EL (cell line): Measurements from ENCODE around the gene HEXD.

Experiments
- DNase-seq: peaks from one replicate; pipeline ENCODE4 v3.0.0-alpha.2; 2016

HEXD gene

DNA sequence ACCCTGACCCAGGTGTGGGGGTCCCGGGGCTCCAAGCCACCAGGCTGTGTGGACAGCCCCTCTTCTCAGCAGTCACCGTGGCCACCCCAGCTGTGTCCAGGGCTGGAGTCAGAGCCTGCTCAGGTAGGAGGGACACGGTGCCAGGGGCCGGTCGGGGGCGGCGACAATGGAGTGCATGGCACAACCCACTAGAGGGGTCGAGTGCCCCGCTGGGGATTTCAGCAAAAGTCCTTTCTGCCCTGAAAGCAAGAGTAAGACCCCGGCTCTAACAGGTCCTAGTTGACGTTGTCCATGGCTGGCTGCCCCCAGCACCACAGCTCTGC lies 35.3 kb upstream of the HEXD start:
- DNase-seq, result no peak

DNA sequence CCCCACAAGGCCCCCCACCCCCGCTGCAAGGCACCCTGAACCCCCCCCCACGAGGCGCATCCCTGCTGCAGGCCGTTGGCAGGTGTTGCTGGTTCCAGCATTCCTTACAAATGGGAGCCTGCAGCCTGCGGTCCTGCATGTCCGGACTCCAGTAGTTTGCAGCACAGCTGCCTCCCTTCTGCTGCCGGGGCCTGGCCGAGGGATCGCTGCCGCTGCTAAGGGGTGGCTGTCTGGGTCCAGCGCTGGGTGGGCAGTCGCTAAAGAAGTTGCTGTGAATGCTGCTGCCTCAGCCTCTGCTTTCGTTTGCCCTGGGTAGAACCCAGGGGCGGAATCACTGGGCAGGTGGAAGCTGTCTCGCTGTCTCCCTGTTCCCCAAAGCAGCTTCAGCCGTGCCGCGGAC lies 34.7 kb upstream of the HEXD start:
- DNase-seq, result no peak

DNA sequence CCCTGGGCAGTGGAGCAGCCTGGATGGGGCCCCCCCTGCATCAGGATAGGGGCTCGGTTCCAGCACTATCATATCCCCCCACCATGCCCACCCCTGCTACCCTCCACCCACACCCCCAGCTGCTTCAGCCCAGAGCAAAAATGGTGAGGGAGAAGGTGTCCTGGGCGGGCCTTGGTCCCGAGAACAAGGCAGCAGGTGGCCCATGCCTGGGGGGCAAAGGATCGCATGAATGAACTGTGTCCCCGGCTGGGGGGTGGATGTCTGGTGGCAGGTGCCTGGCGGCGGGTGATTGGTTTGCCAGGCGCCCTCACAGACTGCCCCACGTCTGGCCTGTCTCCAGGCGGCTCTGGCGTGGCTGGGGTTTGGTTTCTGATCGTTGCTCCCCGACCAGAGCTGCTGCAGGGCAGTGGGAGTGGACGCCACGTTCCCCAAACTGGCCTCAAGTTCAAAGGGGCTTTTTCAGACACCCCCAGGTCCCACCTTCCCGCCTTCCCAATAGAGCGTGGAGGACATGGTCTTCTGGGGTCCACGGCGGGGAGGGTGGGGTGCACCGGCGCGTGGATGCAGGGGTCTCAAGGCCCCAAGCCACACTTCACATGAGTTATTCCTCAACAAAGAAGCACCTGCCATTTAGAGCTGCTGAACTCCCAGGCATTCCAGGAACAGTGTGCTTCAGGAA lies 34.0 kb upstream of the HEXD start:
- no peak for DNase-seq

DNA sequence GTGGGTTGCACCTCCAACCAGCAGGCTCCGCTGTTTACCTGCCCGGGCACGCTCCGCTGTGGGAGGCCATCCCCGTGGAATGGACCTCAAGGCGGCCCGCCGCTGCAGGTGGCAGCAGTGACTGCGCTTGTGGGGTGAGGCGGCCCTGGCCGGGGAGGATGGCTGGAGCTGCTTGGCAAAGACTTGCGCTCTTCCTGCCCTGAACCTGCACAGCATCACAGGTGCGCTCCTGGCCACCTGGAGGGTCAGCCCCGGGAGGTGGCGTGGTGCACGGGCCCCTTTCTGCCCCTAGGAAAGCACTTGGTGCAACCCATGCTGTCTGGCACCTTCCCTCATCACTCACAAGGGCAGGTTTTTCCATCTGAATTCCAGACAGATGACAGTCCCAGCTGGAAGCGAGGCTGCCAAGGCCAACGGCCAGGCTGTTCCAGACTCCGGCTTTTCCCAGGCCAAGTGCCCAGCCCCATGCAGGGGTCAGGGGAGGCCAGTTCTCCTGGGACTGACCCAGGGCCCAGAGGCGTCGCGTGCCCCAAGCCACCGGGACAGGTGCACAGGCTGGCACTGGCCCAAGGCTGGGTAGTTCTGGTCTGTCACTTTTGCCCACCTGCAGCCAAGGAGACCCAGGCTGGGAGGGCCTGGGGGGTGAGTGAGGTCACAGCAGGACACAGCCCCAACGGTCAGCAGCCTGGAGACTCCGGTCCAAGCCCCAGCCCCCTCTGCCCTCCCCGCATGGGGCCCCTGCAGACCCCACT lies 33.2 kb upstream of the HEXD start:
- peak; percentile 38 for DNase-seq

DNA sequence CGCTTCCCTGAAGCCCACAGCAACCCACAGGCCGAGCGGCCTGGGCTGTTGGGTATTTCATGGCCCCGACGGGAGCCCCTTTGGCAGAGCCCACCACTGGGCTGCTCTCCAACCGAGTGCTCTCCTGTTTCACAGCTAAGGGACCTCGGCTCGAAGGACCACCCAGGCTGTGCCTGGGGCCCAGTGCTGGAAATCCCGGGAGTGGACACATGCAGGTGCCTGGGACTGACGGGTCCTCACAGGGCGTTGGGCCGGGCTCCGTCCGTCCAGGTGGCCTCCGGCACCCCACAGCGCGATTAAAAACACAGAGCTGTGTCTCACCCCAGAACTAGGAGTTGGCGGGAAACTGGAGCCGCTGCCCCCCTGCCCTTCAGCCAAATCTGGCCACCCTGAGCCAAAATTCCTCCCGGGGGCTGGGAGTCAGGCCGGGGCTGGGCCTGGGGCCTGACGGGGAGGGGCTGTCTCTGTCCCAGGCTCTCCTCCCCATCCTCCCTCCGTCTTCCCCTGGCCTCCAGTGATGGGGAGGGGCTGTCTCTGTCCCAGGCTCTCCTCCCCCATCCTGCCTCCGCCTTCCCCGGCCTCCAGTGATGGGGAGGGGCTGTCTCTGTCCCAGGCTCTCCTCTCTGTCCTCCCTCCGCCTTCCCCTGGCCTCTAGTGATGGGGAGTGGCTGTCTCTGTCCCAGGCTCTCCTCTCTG lies 32.4 kb upstream of the HEXD start:
- no peak for DNase-seq

DNA sequence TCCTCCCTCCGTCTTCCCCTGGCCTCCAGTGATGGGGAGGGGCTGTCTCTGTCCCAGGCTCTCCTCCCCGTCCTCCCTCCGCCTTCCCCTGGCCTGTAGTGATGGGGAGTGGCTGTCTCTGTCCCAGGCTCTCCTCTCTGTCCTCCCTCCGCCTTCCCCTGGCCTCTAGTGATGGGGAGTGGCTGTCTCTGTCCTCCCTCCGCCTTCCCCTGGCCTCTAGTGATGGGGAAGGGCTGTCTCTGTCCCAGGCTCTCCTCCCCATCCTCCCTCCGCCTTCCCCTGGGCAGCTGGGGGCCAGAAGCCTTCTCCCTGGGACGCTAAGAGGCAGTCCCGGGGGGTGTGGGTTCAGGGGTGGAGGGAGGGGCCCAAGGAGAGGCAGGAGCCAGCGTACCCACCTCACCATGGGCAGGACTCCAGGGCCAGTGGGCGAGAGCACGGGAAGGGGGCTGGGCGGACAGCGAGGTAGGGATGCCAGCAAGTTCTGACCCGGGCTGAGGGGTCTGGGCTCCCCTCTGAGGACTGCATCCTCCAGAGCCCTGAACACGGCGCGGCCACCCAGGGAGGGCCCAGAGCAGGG lies 31.8 kb upstream of the HEXD start:
- no peak for DNase-seq

DNA sequence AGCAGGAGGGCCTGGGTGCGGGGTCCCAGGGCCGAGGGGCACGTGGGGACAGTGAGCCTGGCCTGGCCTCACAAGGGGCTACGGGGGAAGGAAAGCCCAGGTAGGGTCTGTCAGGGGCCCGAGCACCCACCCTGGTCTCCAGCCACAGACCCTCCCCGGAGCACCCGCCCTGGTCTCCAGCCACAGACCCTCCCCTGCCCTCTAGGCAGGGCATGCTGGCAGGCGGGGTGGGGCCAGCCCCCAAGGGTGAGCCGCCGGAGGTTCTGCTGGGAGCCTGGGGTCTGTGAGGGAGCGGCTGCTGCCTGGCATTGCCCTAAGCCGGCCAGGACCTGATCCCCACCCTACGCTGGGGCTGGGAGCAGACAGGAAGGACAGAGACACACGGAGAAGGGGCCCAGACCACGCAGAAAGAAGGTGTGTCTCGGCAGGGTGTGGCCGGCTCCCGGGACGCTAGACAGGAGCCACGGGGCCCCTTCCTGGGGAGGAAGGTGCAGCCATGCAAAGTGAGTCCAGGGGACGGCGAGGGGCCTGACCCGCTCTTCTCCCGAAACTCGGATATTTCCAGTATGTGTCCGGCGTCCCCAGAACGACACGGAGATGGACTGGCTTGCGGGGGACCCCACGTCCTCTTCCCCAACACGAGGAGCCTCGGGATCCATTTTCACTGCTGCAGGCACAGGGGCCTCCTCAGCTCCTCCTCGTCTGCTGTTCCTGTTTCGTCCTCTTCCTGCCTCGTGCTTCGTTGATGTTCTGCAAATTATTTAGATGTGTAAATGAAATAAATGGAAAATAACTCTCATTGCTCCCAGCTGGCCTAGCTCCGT lies 31.1 kb upstream of the HEXD start:
- DNase-seq, result no peak

DNA sequence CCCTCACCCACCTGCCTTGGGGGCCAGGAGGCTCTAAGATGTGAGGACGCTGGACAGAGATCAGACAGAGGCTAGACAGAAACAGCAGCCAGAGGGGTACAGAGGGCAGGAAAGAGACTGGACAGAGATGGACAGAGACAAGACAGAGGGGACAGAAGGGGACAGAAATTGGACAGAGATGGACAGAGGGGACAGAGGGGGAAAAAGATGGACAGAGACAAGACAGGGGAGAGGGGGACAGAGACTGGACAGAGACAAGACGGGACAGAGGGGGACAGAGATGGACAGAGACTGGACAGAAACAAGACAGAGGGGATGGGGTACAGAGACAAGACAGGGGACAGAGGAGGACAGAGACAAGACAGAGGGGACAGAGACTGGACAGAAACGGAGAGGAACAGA lies 30.4 kb upstream of the HEXD start:
- DNase-seq, result no peak

DNA sequence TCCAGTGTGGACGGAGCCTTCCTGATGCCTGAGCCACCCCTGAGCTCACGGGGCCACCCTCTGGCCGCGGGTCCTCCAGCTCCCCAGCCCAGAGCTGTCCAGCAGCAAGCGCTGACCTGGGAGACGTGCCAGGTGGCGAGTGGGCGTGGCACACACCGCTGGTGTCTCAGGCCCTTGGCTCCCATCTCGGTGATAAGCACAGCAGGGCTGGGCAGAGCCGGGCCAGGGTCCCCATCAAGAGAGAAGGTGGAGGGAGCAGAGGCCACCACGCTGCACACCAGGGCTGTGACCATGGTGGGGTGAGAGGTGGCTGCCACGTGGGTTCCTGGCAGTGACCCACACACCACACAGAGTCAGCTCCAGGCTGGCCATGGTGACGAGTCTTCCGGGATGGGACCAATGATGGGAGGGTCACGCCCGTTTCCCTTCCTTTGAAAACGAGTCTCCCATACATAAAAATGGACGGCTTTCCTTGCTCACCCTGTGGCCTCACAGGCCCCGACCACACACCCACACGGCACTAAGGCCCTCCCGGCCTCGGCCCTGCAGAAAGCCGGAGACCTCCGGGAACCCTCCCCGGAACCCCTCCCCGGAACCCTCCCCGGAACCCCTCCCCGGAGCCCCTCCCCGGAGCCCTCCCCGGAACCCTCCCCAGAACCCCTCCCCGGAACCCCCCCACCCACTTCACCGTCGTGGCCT lies 29.8 kb upstream of the HEXD start:
- DNase-seq, result no peak

DNA sequence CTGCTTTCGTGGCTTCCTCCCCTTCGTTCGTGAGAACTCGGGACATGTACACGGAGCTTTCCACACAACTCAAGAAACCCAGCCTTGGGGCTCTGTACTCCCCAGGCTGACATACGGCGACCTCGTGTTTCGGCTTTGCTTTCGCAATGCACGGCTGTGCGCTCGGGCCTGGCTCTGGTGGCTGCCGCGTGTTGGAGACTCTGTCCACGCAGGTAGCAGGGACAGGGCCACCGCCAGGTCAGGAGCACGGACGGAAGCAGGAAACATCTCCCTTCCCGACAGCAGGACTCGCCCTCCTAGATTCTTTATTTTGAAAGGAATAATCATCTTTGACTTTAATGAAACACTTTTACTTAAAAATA lies 29.2 kb upstream of the HEXD start:
- no peak for DNase-seq

DNA sequence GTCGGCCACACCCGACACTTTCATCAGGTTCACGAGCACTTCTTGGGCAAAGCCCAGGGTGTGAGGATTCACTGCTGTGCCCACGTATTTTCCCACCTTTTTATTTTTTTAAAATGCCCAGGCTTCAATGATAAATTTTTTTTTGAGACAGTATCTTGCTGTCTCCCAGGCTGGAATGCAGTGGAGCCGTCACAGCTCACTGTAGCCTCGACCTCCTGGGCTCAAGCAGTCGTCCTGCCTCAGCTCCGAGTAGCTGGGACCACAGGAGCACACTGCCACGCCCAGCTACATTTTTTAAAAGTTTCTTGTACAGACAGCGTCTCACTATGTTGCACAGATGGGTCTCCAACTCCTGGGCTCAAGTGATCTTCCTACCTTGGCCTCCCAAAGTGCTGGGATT lies 28.8 kb upstream of the HEXD start:
- DNase-seq, result no peak

DNA sequence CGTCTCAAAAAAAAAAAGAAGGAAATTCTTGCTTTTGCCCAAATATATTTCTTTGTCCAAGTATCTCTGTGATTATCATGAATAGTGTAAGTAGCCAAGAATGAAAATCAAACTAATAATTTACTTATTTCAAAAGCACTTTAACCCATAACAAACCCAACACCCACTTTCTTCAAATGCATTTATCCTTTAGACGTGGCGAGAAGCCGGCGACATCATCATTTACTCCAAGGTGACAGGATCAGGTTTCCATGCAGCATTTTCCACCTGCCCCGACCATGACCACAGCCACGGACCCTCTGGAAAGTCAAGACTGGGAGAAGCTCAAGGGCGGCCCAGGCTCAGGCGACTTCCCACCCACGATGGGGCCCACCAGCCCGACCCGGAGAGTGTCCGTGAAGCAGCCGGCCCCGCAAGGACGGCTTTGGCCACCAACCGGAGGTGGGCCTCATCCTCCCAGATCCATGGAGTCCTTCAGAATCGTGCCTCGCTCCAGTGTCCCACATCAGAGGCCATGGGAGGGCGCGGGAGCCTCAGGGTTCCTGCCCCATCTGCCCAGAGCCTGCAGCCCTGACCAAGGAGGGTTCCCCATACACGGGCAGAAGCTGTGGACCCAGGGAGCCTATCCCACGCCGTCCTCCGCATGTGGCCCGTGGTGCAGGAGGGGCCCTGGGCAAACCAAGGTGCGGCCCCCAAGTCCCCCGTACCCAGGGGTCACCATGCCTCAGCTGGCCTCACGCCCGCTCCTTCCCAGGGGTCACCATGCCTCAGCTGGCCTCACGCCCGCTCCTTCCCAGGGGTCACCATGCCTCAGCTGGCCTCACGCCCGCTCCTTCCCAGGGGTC lies 27.9 kb upstream of the HEXD start:
- no peak for DNase-seq

DNA sequence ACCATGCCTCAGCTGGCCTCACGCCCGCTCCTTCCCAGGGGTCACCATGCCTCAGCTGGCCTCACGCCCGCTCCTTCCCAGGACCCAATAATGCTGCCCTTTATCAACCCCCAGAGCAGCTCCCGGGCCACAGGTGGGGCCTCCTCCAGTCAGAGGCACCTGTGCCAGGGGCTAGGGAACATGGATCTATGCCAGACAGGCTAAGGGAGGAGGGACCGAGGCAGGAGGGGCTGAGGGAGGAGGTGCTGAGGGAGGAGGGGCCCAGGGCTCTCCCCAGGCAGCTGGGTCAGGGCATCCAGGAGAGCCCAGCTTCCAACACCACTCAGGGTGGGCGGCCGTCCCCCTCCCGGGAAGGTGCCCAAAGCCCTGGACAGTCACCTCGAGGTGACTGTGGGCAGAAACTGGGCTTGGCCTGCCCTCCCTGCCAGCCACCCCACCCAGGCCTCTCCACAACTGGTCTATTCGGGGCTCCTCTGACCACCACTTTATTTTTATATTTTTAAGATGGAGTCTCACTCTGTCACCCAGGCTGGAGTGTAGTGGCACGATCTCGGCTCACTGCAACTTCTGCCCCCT lies 27.2 kb upstream of the HEXD start:
- DNase-seq, result no peak

DNA sequence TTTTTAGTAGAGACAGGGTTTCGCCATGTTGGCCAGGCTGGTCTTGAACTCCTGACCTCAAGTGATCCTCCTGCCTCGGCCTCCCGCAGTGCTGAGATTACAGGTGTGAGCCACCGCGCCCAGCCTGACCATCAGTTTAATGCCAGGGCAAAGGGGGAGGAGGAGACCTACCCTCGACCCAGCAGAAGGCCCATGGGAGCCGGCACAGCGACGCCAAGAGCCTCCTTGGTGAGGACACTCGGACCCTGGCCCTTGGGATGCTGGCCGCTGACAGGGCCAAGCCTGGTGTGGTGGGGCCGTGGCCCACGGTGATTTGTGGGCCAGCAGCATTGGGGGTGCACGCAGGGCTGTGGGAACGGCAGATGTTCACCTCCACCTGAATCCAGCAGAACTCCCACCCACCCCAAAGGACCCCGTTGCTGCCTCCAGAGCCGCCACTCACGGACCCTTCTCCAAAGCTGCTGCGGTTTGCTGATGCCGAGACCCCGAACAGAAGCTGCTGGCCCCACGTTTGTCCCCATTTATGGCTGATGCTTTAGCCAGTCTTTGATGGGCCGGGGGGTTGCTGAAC lies 26.6 kb upstream of the HEXD start:
- DNase-seq, result no peak

DNA sequence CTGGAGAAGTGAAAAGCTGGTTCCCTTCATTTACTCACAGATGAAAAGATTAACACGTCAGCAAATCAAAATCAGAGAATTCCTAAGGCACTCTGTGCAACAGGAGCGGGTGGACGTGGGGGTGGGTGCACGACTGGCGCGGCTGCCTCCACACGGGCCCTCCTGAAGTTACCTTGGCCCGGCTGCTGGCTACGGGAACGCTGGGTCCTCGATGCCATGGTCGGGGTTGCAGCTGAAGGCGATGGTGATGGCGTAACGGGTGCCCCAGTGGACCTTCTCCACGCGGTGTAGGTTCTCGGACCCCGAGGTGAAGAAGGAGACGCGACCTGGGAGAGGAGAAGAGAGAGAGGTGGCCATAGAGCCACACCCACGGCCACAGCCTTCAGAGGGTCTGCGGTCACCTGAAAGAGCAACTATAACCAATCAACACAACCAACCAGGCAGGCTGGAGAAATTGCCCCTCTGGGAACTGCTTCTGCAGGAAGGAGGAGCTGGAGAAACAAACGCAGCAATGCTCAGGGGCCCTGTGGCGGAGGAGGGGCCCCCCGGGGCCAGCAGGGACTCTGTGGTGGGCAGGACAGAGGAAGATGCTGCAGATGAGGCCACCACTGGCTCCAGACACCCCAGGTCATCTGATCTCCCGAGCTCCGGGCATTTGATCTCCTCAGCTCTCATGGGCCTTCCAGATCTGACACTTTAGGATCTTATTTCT lies 25.8 kb upstream of the HEXD start:
- DNase-seq, result no peak

DNA sequence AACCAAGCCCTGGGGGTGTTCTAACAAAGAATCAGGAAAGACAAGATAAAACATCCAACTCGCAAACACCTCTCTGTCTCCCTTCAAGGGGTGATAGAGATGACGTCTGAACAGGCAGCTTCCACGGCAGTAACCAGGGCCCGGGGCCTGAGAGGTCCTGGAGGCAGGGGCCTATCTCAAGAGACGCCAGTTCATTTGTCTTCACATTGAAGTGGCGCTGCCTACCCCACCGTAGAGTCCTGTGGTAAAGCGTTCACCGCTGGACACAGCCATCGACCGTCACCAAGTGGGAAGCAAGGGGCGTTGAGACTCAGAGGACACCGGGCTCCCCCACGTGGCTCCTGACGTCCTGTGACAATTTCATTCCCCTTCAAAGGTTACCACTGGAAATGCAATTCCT lies 25.2 kb upstream of the HEXD start:
- DNase-seq, result no peak

DNA sequence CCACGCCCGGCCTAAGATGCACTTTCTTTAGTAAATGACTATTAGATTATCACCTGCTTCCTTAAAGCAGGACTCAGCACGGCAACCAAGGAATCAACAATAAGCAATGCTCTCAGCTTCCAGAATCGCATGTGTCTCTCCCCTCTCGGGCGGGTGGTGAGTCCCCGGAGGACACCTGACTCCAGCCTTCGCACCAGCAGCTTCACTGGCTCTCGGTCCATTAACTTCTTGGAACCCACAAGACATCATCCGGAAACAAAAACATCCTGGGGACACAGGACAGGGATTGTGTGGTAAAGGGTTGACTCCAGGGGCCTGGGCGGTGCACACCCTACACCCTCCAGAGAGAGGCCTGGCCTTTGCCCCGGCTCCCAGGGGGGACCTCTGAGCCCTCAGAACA lies 23.9 kb upstream of the HEXD start:
- DNase-seq, result no peak

DNA sequence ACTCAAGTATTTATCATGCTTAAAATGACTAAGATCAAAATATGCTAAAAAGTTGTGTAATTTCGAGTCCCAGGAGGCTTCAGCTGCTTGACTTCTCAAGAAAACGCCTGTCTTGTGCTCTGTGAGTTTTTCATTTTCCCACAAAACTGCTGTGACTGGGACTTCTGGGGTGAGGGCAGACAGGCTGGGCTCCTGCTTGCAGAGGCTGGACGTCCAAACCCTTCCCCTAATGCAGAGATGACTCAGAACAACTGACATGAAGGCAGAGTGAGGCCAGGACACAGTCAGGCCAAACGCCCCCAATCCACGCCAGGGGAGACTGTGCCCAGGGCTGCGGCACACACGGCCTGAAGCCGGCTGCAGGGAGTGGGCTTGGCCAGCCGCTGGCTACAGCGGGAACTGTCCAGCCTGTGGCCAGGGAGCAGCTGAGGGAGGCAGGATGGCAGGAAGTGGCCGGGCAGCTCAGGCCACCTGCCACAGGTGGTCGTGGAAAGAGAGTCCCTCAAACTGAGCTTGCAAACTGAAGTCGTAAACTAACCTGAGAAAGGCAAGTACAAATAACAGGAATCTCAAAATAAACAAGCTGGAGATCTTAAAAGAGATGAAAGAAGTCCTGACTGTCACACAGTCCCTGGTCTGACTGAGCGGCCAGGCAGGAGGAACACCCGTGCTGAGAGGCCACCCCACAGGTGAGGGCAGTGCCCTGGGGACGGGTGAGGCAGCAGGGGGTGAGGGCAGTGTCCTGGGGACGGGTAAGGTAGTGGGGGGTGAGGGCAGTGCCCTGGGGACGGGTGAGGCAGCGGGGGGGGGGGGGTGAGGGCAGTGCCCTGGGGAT lies 21.3 kb upstream of the HEXD start:
- DNase-seq, result peak; percentile 81
